ENCODE data around the gene MKKS. TPM values are rescaled to one million over a fixed set of nuclear protein-coding genes. Genes with fewer than 3 reads are reported as not detected.

MKKS gene
- total and polyA plus RNA-seq, 8 donors = 13.8 to 30.2 (median 24.6) TPM

DNA sequence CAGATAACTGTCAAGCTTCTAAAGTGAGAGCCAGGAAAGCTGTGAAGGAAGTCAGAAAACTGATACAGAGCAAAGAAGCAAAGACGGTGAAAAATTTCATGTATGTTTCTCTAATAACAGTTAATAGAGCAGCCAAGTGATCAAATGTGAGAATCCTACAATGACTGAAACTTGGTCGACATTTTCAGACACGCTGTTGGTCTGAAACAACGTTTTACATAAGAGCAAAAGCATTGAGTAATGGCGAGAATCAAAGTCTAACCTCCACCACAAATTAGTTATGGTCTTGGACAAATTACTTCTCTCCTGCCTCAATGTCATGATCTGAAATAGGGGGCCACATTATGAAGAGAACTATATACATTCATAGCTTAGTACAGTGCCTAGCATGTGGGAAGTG is 3.3 kb downstream of the MKKS start:
- H3K36me3 ChIP-seq = no peaks in the 10 kb centered on the region
- peaks cover 8 to 40% of the 10 kb centered on the region in 2 donors for H3K4me1 ChIP-seq
- intact Hi-C loops (cut with DNase I) = loop anchor here in 1 of 2 donors (10.0 kb wide), 1 partner anchor 966 kb away; no protein-coding TSS in a partner anchor
- DNase-seq (no peak), ATAC-seq (no peak)
- no peak overlapping the region for H3K27ac ChIP-seq
- no peaks in the 10 kb centered on the region for H3K27me3 ChIP-seq
- TF ChIP-seq, protein P1, sequence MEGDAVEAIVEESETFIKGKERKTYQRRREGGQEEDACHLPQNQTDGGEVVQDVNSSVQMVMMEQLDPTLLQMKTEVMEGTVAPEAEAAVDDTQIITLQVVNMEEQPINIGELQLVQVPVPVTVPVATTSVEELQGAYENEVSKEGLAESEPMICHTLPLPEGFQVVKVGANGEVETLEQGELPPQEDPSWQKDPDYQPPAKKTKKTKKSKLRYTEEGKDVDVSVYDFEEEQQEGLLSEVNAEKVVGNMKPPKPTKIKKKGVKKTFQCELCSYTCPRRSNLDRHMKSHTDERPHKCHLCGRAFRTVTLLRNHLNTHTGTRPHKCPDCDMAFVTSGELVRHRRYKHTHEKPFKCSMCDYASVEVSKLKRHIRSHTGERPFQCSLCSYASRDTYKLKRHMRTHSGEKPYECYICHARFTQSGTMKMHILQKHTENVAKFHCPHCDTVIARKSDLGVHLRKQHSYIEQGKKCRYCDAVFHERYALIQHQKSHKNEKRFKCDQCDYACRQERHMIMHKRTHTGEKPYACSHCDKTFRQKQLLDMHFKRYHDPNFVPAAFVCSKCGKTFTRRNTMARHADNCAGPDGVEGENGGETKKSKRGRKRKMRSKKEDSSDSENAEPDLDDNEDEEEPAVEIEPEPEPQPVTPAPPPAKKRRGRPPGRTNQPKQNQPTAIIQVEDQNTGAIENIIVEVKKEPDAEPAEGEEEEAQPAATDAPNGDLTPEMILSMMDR (IDR thresholded peaks at IDR 0.05) = no peak
- no peak overlapping the region for H3K4me3 ChIP-seq
- H3K9me3 ChIP-seq = no peaks in the 10 kb centered on the region

DNA sequence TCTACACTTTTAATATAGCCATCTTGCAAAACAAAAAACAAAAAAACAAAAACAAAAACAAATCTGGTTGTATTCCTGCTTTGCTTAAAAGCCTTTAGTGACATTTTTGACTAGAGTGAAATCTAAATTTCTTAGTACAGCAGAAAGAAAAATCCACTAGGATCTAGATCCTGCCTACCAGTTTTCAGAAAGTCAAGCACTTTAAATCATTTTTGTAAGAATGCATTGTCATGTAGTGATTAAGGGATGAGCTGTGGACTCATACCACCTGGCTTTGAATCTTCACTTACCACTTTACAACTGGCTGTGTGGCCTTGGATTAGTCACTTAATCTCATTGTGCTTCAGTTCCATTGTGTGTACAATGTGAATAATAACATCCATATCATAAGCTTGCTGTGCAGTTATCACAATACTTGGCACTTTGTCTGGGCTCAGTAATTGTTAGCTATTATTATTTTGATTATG is 4.0 kb downstream of the MKKS start:
- no peak overlapping the region for H3K27ac ChIP-seq
- TF ChIP-seq, protein P1 (IDR thresholded peaks at IDR 0.05) = no peak
- intact Hi-C loops (cut with DNase I) = loop anchor here in 1 of 2 donors (10.0 kb wide), 2 partner anchors 455 to 965 kb away; no protein-coding TSS in a partner anchor

DNA sequence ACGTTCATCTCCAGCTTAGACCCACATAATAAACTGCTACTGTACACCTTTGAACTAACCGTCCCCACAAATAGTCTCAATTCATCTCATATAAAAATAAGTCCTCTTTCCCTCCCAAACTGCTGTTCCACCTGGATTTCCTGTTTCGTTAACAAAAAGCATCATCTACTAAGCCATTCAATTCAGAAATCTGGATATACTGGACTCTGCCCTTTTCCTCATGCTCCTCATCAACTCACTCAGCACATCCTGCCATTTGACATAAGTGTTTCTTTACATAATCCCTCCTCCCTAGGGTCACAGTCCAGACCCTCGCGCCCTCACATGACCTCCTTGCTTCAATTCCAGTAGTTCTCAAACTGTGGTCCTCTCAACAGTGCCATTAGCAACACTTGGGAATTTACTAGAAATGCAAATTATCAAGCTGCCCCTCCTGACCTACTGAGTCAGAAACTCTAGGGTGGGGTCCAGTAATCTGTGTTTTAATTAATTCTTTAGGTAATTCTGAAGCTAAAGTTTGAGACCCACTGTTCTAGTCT is 4.5 kb downstream of the MKKS start:
- H3K27ac ChIP-seq = no peak overlapping the region
- TF ChIP-seq, protein P1 (IDR thresholded peaks at IDR 0.05) = no peak
- no peak for DNase-seq
- peaks cover 8 to 36% of the 10 kb centered on the region in 2 donors for H3K4me1 ChIP-seq
- H3K4me3 ChIP-seq = no peak overlapping the region
- H3K36me3 ChIP-seq = no peaks in the 10 kb centered on the region
- H3K27me3 ChIP-seq = no peaks in the 10 kb centered on the region
- intact Hi-C loops (cut with DNase I) = loop anchor here in 1 of 2 donors (10.0 kb wide), 1 partner anchor 455 kb away; no protein-coding TSS in a partner anchor
- ATAC-seq = no peak
- no peaks in the 10 kb centered on the region for H3K9me3 ChIP-seq

More for the DNA sequence above, 4.0 kb downstream of the MKKS start:
- ATAC-seq = no peak
- H3K9me3 ChIP-seq = no peaks in the 10 kb centered on the region
- H3K4me3 ChIP-seq = no peak overlapping the region
- DNase-seq = no peak
- no peaks in the 10 kb centered on the region for H3K36me3 ChIP-seq
- peaks cover 8 to 36% of the 10 kb centered on the region in 2 donors for H3K4me1 ChIP-seq
- H3K27me3 ChIP-seq = no peaks in the 10 kb centered on the region

DNA sequence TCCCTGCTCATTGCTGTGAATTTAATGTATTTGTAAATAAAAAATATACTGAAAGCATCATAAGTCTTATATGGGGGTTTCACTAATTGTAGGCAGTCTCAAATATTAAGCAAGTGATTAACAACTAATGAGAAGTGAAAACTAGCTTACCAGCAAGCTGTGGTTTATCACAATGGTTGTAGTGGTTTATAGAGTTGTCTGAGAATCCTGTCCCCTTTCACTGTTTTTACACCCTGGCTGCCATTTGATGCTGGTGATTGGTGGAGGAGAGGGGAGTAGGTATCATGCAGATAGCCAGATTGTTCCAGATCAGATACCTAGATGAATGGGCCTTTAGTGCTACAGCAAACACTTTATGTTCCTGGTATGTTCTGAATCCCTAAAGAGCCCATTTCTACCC is 6.0 kb downstream of the MKKS start:
- H3K4me1 ChIP-seq = peaks cover 4 to 37% of the 10 kb centered on the region in 2 donors
- H3K4me3 ChIP-seq = no peak overlapping the region
- no peaks in the 10 kb centered on the region for H3K27me3 ChIP-seq
- TF ChIP-seq, protein P1 (IDR thresholded peaks at IDR 0.05) = no peak
- intact Hi-C loops (cut with DNase I) = loop anchor here in 1 of 2 donors (10.0 kb wide), 1 partner anchor 453 kb away; no protein-coding TSS in a partner anchor
- no peaks in the 10 kb centered on the region for H3K36me3 ChIP-seq
- DNase-seq (no peak), ATAC-seq (no peak)
- no peaks in the 10 kb centered on the region for H3K9me3 ChIP-seq
- no peak overlapping the region for H3K27ac ChIP-seq

DNA sequence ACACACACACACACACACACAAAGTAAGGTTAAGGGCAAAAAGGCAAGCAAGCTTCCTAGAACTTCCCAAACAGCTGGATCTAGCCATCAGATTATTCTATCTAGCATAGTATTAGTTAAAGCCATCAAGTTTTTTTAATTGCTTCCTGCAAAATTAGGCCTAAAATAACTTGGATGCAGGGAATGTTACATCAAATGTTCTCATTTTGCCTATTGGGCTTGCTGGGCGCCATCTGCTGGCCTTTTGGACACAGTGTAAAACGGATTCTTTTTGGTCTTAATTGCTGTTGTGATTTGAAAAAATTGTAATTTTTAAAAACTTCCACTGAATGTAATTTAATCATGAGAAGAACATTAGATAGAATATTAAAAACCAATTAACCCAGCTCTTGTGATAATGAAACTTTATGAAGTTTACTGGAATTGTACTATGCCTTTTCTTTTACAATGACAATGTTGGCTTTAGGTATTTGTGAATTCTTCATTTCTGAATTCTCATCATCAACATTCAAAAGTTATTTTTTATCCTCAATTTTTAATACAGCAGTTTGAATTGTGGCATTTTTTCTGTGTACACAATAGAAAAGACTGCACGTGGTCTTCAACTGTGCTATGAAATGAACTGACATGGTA is 6.8 kb downstream of the MKKS start:
- H3K4me1 ChIP-seq = peaks cover 0 to 29% of the 10 kb centered on the region in 2 donors
- intact Hi-C loops (cut with DNase I) = loop anchor here in 1 of 2 donors (10.0 kb wide), 1 partner anchor 452 kb away; no protein-coding TSS in a partner anchor
- ATAC-seq = peak; percentile 67
- peak in 3 of 4 donors; percentile 46 to 75 (median 47) for DNase-seq
- no peak overlapping the region for H3K4me3 ChIP-seq
- H3K36me3 ChIP-seq = no peaks in the 10 kb centered on the region
- H3K27me3 ChIP-seq = no peaks in the 10 kb centered on the region
- no peaks in the 10 kb centered on the region for H3K9me3 ChIP-seq
- H3K27ac ChIP-seq = no peak overlapping the region
- TF ChIP-seq, protein P1 (IDR thresholded peaks at IDR 0.05) = peak; percentile 60 to 66
